ENCODE data around the gene TRAM2. TPM values are rescaled to one million over a fixed set of nuclear protein-coding genes. Genes with fewer than 3 reads are reported as not detected.

Gene TRAM2, protein sequence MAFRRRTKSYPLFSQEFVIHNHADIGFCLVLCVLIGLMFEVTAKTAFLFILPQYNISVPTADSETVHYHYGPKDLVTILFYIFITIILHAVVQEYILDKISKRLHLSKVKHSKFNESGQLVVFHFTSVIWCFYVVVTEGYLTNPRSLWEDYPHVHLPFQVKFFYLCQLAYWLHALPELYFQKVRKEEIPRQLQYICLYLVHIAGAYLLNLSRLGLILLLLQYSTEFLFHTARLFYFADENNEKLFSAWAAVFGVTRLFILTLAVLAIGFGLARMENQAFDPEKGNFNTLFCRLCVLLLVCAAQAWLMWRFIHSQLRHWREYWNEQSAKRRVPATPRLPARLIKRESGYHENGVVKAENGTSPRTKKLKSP
- 1 to 10 TPM; 2.5 to 2.9 TPM for total RNA-seq

DNA sequence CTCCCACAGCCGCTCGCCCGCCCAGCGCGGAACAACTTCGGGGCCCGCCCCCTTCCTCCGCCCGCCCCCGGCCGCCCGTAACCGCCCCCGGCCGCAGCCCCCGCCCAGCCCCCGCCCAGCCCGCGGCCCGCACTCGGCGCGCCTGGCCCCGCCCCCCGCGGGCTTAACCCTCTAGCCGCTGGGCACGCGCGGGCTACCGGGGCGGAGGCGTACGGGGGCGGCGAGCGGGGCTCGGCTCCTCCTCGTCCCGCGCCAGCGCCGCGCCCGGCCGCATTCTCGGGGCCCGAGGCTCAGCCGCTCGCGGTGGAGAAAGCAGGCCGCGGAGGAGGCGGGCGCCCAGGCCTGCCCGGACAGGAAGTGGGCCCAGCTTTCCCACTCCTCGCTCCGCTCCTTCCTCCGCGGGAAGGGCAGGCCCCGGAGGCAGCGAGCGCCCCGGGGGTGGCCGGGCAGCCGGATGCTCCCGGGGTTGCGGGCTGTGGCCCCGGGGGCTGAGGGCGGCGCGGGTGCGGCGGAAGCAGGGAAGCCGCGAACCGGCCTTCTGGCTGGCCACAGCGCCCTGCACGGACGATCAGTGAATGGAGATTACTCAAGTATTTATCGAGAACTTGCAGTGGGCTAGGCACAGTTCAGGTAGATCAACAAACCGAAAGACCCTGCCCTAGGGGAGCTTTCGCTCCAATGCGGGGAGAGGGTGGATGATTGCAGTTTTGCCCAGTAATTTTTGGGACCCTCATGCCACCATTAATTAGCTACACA lies at the start of gene TRAM2:
Gene TRAM2 (minus strand): TSS at position 39 of the 756 bp plus-strand sequence. CDS start 145 bp downstream, outside the sequence.
- Mint-ChIP-seq H3K4me3 (peak within 1 kb of the TSS; percentile 78), H3K4me1 (ENCODE audit: low read depth) (peaks cover 43% of the 10 kb centered on the region), H3K27ac (peak within 1 kb of the TSS; percentile 65), H3K36me3 (ENCODE audit: low read depth) (peaks cover 4% of the 10 kb centered on the region), H3K9me3 (no peaks in the 10 kb centered on the region), H3K27me3 (ENCODE audit: low read depth) (no peaks in the 10 kb centered on the region)
- intact Hi-C loops (cut with micrococcal nuclease) = loop anchor here (1.0 to 10.0 kb wide), 6 partner anchors 20 to 728 kb away; partner anchors contain the start of genes EFHC1 and GSTA4
- peak; percentile 65 for DNase-seq
- CTCF ChIA-PET = interaction anchor here (0.6 to 2.8 kb wide), 9 partner anchors 18 to 215 kb away, joined by 3 to 10 read pairs (median 4); partner anchors contain the start of gene PAQR8

DNA sequence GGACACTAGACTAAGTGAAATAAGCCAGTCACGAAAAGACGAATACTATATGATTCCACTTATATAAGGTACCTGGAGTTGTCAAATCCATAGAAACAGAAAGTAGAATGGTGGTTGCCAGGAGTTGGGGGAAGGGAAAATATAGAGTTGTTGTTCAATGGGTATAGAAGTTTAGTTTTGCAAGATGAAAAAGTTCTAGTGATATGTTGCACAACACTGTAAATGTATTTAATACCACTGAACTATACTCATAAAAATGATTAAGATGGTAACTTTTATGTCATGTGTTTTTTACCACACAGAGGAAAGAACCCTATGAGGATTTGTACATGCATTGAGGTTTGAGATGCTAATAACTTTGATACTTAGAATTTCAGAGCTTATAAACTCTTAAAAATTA lies 46.0 kb upstream of the TRAM2 start:
- Mint-ChIP-seq H3K9me3 (no peaks in the 10 kb centered on the region), H3K4me3 (no peak overlapping the region), H3K27me3 (ENCODE audit: low read depth) (no peaks in the 10 kb centered on the region), H3K27ac (no peak overlapping the region), H3K36me3 (ENCODE audit: low read depth) (no peaks in the 10 kb centered on the region), H3K4me1 (ENCODE audit: low read depth) (no peaks in the 10 kb centered on the region)
- DNase-seq = no peak
- intact Hi-C loops (cut with micrococcal nuclease) = no loop called here
- CTCF ChIA-PET = interaction anchor here (0.6 kb wide), 1 partner anchor 160 kb away, joined by 3 read pairs; no protein-coding TSS in a partner anchor

DNA sequence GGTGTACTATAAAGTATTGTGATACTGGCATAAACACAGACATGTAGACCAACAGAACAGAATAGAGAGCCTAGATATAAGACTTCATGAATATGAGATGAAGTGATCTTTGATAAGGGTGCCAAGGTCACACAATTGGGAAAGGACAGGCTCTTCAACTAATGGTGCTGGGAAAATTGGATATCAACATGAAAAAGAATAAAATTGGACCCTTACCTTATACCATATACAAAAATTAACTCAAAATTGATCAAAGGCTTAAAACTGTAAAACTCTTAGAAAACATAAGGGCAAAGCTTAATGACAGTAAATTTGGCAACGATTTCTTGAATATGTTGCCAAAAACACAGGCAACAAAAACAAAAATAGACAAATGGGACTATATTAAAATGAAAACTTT lies 44.8 kb upstream of the TRAM2 start:
- intact Hi-C loops (cut with micrococcal nuclease) = no loop called here
- no peaks in the 10 kb centered on the region for H3K36me3 Mint-ChIP-seq (ENCODE audit: low read depth)
- no peak overlapping the region for H3K27ac Mint-ChIP-seq
- no peaks in the 10 kb centered on the region for H3K27me3 Mint-ChIP-seq (ENCODE audit: low read depth)
- H3K4me3 Mint-ChIP-seq = no peak overlapping the region
- no peak for DNase-seq
- CTCF ChIA-PET = interaction anchor here (1.0 kb wide), 1 partner anchor 46 kb away, joined by 3 read pairs; no protein-coding TSS in a partner anchor
- H3K9me3 Mint-ChIP-seq = no peaks in the 10 kb centered on the region
- no peaks in the 10 kb centered on the region for H3K4me1 Mint-ChIP-seq (ENCODE audit: low read depth)

DNA sequence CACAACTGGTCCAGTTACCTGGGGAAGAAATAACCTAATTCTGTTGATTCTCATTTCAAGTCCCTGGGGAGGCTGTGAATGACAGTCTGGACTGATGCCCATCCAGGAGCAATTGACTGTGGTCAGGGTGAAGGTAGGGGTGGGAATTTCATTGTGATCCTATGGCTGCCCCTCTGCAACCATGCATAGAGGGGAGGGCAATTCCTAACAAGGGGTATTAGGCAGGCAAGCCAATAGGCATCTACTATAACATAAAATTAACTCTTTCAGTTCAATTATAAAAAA lies 44.0 kb upstream of the TRAM2 start:
- Mint-ChIP-seq H3K4me1 (ENCODE audit: low read depth) (no peaks in the 10 kb centered on the region), H3K9me3 (no peaks in the 10 kb centered on the region), H3K36me3 (ENCODE audit: low read depth) (no peaks in the 10 kb centered on the region), H3K27ac (no peak overlapping the region), H3K4me3 (no peak overlapping the region), H3K27me3 (ENCODE audit: low read depth) (no peaks in the 10 kb centered on the region)
- intact Hi-C loops (cut with micrococcal nuclease) = no loop called here
- CTCF ChIA-PET = no interaction called here
- no peak for DNase-seq

DNA sequence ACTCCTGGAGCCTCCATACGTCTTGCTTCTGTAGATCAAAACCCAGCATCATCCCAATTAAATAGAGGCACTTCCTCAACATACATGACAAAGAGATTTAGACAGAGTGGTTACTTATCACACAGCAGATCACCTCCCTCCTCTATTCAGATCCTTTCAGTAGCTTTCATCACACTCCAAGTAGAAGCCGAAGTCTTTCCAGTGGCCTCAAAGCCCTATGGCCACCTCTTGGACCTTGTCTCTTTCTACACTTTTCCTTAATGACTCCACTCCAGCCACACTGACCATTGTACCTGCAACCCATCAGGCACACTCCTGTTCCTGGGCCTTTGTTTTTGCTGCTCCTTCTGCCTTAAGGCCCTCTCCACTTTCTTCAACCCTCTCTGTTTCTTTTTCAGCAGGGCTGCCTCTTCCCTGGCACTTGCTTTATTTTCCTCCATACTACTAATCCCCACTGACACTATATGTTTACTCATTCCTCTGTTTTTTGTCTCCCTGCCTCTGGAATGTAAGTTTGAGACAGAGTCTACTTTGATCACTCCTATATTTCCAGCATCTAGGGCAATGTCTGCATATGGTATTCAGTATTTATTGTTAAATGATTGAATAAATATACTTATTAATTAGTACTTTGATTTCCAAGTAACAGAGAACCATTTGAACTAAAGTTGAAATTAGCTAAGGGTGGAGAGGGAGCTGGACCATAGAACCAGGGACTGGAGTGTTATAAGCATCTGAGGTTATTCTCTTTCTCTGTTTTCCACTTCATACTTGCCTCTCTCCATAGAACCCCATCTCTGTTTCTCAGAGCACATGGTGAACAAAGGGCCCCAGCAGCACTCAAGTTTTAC lies 43.4 kb upstream of the TRAM2 start:
- Mint-ChIP-seq H3K4me3 (no peak overlapping the region), H3K9me3 (no peaks in the 10 kb centered on the region), H3K4me1 (ENCODE audit: low read depth) (no peaks in the 10 kb centered on the region), H3K27me3 (ENCODE audit: low read depth) (no peaks in the 10 kb centered on the region), H3K36me3 (ENCODE audit: low read depth) (no peaks in the 10 kb centered on the region), H3K27ac (no peak overlapping the region)
- CTCF ChIA-PET = no interaction called here
- no peak for DNase-seq
- intact Hi-C loops (cut with micrococcal nuclease) = no loop called here

DNA sequence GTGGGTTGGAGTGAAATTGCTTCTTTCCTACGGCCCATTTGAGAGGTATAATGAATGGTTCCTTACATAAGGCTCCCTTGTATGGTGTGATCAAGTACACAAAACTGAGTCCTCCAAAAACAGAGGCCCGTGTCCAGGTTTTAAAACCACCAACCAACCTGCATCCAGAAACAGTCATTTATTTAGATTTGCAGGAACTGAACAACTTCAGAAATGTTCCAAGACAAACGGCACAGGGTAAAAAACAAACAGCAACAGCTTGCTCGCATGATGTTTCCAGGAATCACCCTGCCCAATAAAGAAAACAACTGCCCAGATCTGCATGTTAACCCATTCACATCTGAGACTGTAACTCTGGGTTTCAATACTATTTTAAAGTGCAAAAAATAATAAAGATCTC lies 40.2 kb upstream of the TRAM2 start:
- intact Hi-C loops (cut with micrococcal nuclease) = no loop called here
- Mint-ChIP-seq H3K4me3 (no peak overlapping the region), H3K4me1 (ENCODE audit: low read depth) (no peaks in the 10 kb centered on the region), H3K27ac (no peak overlapping the region), H3K9me3 (no peaks in the 10 kb centered on the region), H3K36me3 (ENCODE audit: low read depth) (no peaks in the 10 kb centered on the region), H3K27me3 (ENCODE audit: low read depth) (no peaks in the 10 kb centered on the region)
- DNase-seq = no peak
- CTCF ChIA-PET = no interaction called here

DNA sequence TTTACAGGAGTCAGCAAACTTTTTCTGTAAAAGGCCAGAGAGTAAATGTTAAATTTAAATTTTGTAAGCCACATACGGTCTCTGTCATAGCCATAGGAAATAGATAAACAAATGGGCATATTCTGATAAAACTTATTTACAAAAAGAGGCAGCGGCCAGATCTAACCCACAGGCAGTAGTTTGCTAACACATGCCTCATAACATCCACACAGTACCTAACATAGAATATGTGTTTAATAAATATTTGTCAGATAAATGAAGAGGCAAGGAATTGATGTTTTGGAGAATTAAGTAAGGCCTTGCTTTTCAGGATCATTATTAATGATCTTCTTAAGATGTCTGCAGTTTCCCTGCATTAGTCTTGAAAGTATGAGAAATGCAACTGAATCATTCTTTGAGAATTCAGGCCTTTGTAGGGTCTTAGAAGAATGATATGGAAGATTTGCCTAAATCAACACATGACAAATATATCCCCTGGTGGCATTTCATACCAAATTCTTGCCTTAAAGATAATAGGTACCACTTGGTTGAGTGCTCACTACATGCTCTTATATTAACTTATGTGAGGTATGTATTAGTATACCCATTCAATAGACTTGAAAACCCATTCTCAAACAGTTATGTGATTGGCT lies 39.3 kb upstream of the TRAM2 start:
- CTCF ChIA-PET = no interaction called here
- Mint-ChIP-seq H3K4me3 (no peak overlapping the region), H3K36me3 (ENCODE audit: low read depth) (no peaks in the 10 kb centered on the region), H3K9me3 (no peaks in the 10 kb centered on the region), H3K27me3 (ENCODE audit: low read depth) (no peaks in the 10 kb centered on the region), H3K4me1 (ENCODE audit: low read depth) (no peaks in the 10 kb centered on the region), H3K27ac (no peak overlapping the region)
- no peak for DNase-seq
- intact Hi-C loops (cut with micrococcal nuclease) = no loop called here

DNA sequence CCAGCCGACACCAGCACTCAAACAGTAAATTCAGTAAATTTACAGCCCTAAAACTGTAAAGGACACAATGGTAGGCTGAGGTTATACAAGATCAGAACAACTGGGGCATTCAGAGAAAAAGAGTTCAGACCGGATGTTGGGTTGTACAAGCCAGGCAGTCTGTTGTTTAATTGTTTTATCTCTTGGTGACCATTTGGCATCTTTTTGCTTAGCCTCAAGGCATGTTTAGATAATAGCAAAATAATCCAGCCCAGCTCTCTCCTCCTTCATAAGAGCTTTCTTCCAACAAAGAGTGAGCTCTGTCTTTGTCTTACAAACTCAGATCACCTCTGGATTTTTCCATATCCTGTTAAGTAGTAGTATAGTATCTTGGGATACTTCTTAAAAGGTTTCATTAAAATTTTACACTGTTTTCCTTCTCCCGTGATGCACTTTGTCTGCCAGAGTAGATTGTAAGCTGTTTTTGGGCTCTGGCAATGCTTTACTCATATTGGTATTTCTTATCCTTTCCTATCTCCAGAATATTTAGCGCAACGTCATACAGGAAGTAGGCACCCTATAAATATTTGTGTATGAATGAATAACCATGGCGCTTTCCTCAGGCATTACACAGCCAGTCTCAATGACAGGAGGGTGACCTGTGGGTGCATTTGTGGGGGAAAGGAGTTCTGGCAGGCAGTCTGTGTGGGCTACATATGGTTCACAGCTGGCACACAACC lies 35.6 kb upstream of the TRAM2 start:
- Mint-ChIP-seq H3K9me3 (peaks cover 2% of the 10 kb centered on the region), H3K27me3 (ENCODE audit: low read depth) (no peaks in the 10 kb centered on the region)

DNA sequence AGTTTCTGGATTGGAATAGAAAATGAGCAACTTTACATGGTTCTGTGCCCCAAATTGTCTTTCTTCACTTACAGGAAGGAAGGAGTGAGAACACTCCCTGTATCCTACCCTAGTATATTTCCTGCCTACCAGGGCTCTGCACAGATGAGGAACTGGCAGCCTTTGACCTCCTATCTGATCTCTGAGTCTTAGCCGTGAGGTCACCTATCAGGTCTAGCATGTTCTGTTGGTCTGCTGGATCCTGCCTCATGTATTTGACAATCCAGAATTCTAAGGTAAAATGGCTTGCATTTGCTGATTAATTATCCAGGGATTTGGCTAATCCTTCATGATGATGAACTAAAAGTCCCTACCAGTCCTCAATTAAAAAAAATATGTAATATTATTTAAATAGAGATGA lies 35.0 kb upstream of the TRAM2 start:
- DNase-seq = no peak
- Mint-ChIP-seq H3K4me1 (ENCODE audit: low read depth) (no peaks in the 10 kb centered on the region), H3K27me3 (ENCODE audit: low read depth) (no peaks in the 10 kb centered on the region), H3K27ac (no peak overlapping the region), H3K36me3 (ENCODE audit: low read depth) (no peaks in the 10 kb centered on the region), H3K9me3 (peaks cover 2% of the 10 kb centered on the region), H3K4me3 (no peak overlapping the region)
- CTCF ChIA-PET = no interaction called here
- intact Hi-C loops (cut with micrococcal nuclease) = no loop called here

More for the DNA sequence above, 35.6 kb upstream of the TRAM2 start:
- intact Hi-C loops (cut with micrococcal nuclease) = no loop called here
- no peak for DNase-seq
- no peaks in the 10 kb centered on the region for H3K4me1 Mint-ChIP-seq (ENCODE audit: low read depth)
- no peaks in the 10 kb centered on the region for H3K36me3 Mint-ChIP-seq (ENCODE audit: low read depth)
- no peak overlapping the region for H3K27ac Mint-ChIP-seq
- CTCF ChIA-PET = no interaction called here
- H3K4me3 Mint-ChIP-seq = no peak overlapping the region

DNA sequence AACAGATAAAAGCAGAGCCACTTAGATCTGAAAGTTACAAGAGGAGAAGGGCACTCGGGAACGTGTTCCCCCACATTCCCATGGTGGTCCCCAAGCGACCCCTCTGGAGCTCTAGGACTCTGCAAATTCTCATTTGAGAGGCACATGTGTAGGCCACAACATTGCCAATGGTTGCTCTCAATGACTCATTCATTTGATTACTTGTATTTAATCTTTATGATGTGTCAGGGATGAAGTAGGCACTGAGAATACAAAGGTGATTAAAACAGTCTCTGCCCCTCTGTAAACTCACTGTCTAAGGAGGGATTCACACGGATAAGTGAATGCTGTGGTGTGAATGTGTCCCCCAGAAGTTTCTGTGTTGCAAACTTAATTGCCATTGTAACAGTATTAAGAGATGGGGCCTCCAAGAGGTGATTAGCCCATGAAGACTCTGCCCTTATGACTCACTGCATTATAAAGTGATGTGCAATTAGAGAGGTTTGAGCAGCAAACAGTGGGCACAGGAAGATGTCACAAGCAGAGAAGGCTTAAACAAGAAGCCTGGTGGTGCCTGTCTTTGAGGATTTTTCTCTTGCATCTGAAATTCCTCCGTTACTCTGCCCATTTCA lies 34.0 kb upstream of the TRAM2 start:
- no peak for DNase-seq
- no peak overlapping the region for H3K27ac Mint-ChIP-seq
- intact Hi-C loops (cut with micrococcal nuclease) = no loop called here
- CTCF ChIA-PET = no interaction called here
- no peaks in the 10 kb centered on the region for H3K27me3 Mint-ChIP-seq (ENCODE audit: low read depth)
- no peaks in the 10 kb centered on the region for H3K4me1 Mint-ChIP-seq (ENCODE audit: low read depth)
- no peak overlapping the region for H3K4me3 Mint-ChIP-seq
- no peaks in the 10 kb centered on the region for H3K36me3 Mint-ChIP-seq (ENCODE audit: low read depth)
- H3K9me3 Mint-ChIP-seq = peaks cover 2% of the 10 kb centered on the region

DNA sequence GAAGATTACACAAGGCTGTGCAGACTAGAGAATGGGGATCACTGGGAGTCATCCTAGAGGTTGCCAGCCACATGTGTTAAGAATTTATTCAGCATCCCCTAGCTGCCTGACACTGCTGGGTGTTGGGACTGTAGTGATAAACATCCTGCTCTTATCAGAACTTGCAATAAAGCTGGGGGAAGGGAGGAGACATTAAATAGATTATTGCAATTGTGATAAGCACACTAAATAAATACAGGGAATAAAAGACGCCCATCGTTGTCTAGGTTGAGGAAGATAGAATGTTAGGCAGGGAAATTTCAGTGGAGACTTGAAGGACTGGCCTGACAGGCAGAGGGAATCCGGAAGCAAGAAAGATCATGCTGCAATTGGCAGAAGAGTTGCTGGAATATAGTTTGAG lies 33.2 kb upstream of the TRAM2 start:
- no peaks in the 10 kb centered on the region for H3K27me3 Mint-ChIP-seq (ENCODE audit: low read depth)
- H3K36me3 Mint-ChIP-seq (ENCODE audit: low read depth) = no peaks in the 10 kb centered on the region
- no peak overlapping the region for H3K4me3 Mint-ChIP-seq
- H3K9me3 Mint-ChIP-seq = peaks cover 2% of the 10 kb centered on the region
- DNase-seq = no peak
- CTCF ChIA-PET = no interaction called here
- H3K4me1 Mint-ChIP-seq (ENCODE audit: low read depth) = no peaks in the 10 kb centered on the region
- intact Hi-C loops (cut with micrococcal nuclease) = no loop called here
- no peak overlapping the region for H3K27ac Mint-ChIP-seq
